ENCODE measurements around the gene ARHGAP26.

Gene ARHGAP26

GRCh38 chr5:143059976-143060765 is 290.0 kb downstream of the ARHGAP26 start:
- DNase-seq (ENCODE audit: low spot score): no peak
- in situ Hi-C loops (cut with MboI; ENCODE audit: low pct_unique_long_range_greater_than_20kb, low sequenced_read_pairs, unreplicated experiment): no loop called here
- no peak for TF ChIP-seq CTCF (IDR thresholded peaks at IDR 0.05; ENCODE audit: extremely low read depth, insufficient read depth, missing control alignments)

- DNase-seq (ENCODE audit: low spot score): no peak
- no peak for TF ChIP-seq CTCF (IDR thresholded peaks at IDR 0.05; ENCODE audit: extremely low read depth, insufficient read depth, missing control alignments)
- in situ Hi-C loops (cut with MboI; ENCODE audit: low pct_unique_long_range_greater_than_20kb, low sequenced_read_pairs, unreplicated experiment): no loop called here
Observed at GRCh38 chr5:143061161-143061945, 291.2 kb downstream of the ARHGAP26 start.

- no peak for DNase-seq (ENCODE audit: low spot score)
- no peak for TF ChIP-seq CTCF (IDR thresholded peaks at IDR 0.05; ENCODE audit: extremely low read depth, insufficient read depth, missing control alignments)
- in situ Hi-C loops (cut with MboI; ENCODE audit: low pct_unique_long_range_greater_than_20kb, low sequenced_read_pairs, unreplicated experiment): no loop called here
Observed at GRCh38 chr5:143062379-143062778, 292.2 kb downstream of the ARHGAP26 start.

GRCh38 chr5:143063175-143063970 is 293.2 kb downstream of the ARHGAP26 start:
- DNase-seq (ENCODE audit: low spot score): no peak
- TF ChIP-seq CTCF (IDR thresholded peaks at IDR 0.05; ENCODE audit: extremely low read depth, insufficient read depth, missing control alignments): no peak
- in situ Hi-C loops (cut with MboI; ENCODE audit: low pct_unique_long_range_greater_than_20kb, low sequenced_read_pairs, unreplicated experiment): no loop called here

- no peak for TF ChIP-seq CTCF (IDR thresholded peaks at IDR 0.05; ENCODE audit: extremely low read depth, insufficient read depth, missing control alignments)
- in situ Hi-C loops (cut with MboI; ENCODE audit: low pct_unique_long_range_greater_than_20kb, low sequenced_read_pairs, unreplicated experiment): no loop called here
- no peak for DNase-seq (ENCODE audit: low spot score)
Observed at GRCh38 chr5:143064218-143064641, 294.1 kb downstream of the ARHGAP26 start.

GRCh38 chr5:143064676-143065075 is 294.5 kb downstream of the ARHGAP26 start:
- TF ChIP-seq CTCF (IDR thresholded peaks at IDR 0.05; ENCODE audit: extremely low read depth, insufficient read depth, missing control alignments): no peak
- DNase-seq (ENCODE audit: low spot score): no peak
- in situ Hi-C loops (cut with MboI; ENCODE audit: low pct_unique_long_range_greater_than_20kb, low sequenced_read_pairs, unreplicated experiment): no loop called here
